AG09319 (cell line): ENCODE results near the gene PXDC1.
"Not testable (repeated sequence)": the region's sequence is repeated elsewhere in the genome, so short reads cannot be mapped to it uniquely, and the experiment has no call there.

Experiments used
- DNase-seq: peaks from one replicate; pipeline ENCODE4 v3.0.0-alpha.2; 2010; ENCODE audit warnings: low read depth; ENCODE audit errors: extremely low read depth
- CTCF ChIP-seq: IDR thresholded peaks from 2 replicates; pipeline ENCODE4 v1.5.1; 2011; ENCODE audit warnings: low read depth, mild to moderate bottlenecking, inconsistent platforms, low read length, moderate library complexity

PXDC1 gene

GRCh38 chr6:3773678-3774298 is 22.3 kb upstream of the PXDC1 start:
- DNase-seq = peak; percentile 77

GRCh38 chr6:3772127-3772999 is 20.9 kb upstream of the PXDC1 start:
- not testable (repeated sequence) for DNase-seq

More at GRCh38 chr6:3773678-3774298, 22.3 kb upstream of the PXDC1 start:
- TF ChIP-seq CTCF = no peak

GRCh38 chr6:3771407-3772011 is 20.0 kb upstream of the PXDC1 start:
- no peak for DNase-seq
- no peak for TF ChIP-seq CTCF

GRCh38 chr6:3770023-3770720 is 18.7 kb upstream of the PXDC1 start:
- TF ChIP-seq CTCF = no peak

GRCh38 chr6:3769610-3770009 is 18.1 kb upstream of the PXDC1 start:
- no peak for TF ChIP-seq CTCF
- no peak for DNase-seq

More at GRCh38 chr6:3770023-3770720, 18.7 kb upstream of the PXDC1 start:
- no peak for DNase-seq

- no peak for DNase-seq
- TF ChIP-seq CTCF = no peak
These were observed 17.0 kb upstream of the PXDC1 start for GRCh38 chr6:3768502-3768901.

- DNase-seq = not testable (repeated sequence)
These were observed 16.0 kb upstream of the PXDC1 start for GRCh38 chr6:3767483-3767882.

GRCh38 chr6:3766214-3766613 is 14.7 kb upstream of the PXDC1 start:
- DNase-seq = no peak
- TF ChIP-seq CTCF = no peak
